Duodenal mucosa (tissue), 2 donors: Measurements from ENCODE around the gene EML6.

Source experiments
- H3K27ac ChIP-seq: one replicate; pipeline ENCODE4 v1.7.0; 2013; ENCODE audit warnings: low read depth, low read length
- H3K27me3 ChIP-seq, 2 donors: one replicate each; pipeline ENCODE4 v1.7.0; 2013; ENCODE audit warnings: low read length in 2 of 2, control low read depth in 1 of 2; ENCODE audit not compliant: insufficient read depth in 2 of 2, control insufficient read depth in 1 of 2
- H3K36me3 ChIP-seq, 2 donors: one replicate each; pipeline ENCODE4 v1.7.0; 2013; ENCODE audit warnings: low read length in 2 of 2, control low read depth in 1 of 2; ENCODE audit not compliant: insufficient read depth in 2 of 2, control insufficient read depth in 1 of 2
- H3K4me1 ChIP-seq, 2 donors: one replicate each; pipeline ENCODE4 v1.7.0; 2013; ENCODE audit warnings: low read length in 2 of 2, control low read depth in 1 of 2; ENCODE audit not compliant: insufficient read depth in 2 of 2, control insufficient read depth in 1 of 2
- H3K4me3 ChIP-seq, 2 donors: one replicate each; pipeline ENCODE4 v1.7.0; 2013; ENCODE audit warnings: low read length in 2 of 2, low read depth in 1 of 2
- H3K9ac ChIP-seq, 2 donors: one replicate each; pipeline ENCODE4 v1.7.0; 2013; ENCODE audit warnings: low read length in 2 of 2, low read depth in 1 of 2
- H3K9me3 ChIP-seq, 2 donors: one replicate each; pipeline ENCODE4 v1.7.0; 2013; ENCODE audit warnings: low read length in 2 of 2, control low read depth in 1 of 2; ENCODE audit not compliant: control insufficient read depth in 1 of 2

EML6 gene

DNA sequence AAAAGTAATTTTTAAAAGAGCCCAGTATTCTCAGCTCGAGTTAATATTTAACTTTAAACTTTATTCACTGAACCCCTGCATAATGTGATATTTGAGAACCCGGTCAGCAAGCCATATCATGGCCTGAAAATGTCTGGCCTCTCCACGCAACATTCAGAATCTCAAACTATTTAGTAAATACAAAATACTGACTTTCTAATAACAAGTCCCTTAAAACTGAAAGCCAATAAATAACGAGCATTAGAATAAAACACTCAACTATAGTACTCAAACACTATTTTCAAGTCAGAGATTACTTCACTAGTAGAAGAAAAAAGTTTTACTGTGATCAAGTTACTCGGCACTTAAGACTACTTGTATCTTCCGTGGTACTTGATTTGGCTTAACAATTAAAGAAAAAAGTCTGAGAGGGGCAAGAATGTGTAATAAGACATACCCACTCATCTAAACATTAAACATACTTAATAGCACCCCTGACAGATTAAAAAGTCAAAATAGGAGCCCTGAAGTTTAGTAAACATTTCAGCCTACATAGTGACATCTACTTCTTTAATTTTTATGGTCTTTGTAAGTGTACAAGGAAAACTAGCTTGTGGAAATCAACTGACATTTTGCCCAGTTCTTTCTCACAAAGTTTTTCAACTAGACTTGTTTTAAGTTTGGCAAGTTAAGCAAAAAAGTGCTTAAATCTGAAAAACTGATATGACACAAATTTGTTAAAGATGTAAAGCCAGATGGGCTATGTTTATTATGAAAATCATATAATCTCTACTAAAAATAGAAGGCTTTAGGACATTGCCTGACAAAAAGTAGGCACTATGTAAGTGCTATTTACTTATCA is 288.6 kb downstream of the EML6 start:
- no peaks in the 10 kb centered on the region for H3K9me3 ChIP-seq
- H3K4me3 ChIP-seq: peak overlapping the region in 1 of 2 donors; percentile 21
- H3K9ac ChIP-seq: peak overlapping the region; percentile 4 to 28
- peaks cover 1 to 45% of the 10 kb centered on the region in 2 donors for H3K4me1 ChIP-seq
- H3K27me3 ChIP-seq: no peaks in the 10 kb centered on the region
- H3K27ac ChIP-seq: no peak overlapping the region
- H3K36me3 ChIP-seq: no peaks in the 10 kb centered on the region

DNA sequence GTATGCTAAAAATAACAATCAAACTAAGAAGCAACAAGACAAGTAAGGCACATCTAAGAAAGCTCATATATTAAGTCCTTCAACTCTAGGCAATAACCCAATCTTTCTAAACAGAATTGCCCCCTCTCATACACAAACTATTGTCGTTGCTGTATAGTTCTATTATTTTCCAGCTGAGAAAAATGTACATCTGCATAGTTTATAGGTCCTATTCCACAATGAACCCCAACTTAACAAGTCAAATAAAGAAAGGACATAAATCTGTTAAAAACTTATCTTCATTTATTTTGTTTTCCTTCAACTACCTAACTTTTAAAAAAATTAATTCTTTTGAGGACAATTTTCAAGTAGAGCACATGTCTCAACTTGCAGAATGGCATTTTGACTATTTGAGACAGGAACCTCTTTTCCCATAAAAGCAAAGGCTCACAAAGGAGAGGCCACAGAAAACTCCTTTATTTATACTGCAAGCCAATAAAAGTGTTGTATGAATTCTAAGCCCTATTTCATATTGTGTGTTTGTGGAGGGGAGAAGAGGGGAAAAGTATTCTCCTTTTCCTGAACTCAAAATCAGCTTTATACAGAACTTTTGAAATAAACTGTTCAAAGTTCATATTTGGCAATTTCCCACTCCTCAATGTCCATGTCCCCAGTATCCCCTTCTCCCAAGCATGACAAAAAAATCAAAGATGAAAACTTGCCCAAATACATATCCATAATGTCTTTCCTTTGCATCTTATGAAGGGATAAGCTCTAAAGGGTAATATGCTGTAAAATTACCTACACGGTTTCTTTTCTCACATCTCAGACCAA is 289.4 kb downstream of the EML6 start:
- Histone ChIP-seq H3K27ac (no peak overlapping the region), H3K36me3 (no peaks in the 10 kb centered on the region), H3K4me3 (no peak overlapping the region), H3K9ac (peak overlapping the region; percentile 4 to 28), H3K27me3 (no peaks in the 10 kb centered on the region), H3K9me3 (no peaks in the 10 kb centered on the region), H3K4me1 (peaks cover 0 to 40% of the 10 kb centered on the region in 2 donors)

DNA sequence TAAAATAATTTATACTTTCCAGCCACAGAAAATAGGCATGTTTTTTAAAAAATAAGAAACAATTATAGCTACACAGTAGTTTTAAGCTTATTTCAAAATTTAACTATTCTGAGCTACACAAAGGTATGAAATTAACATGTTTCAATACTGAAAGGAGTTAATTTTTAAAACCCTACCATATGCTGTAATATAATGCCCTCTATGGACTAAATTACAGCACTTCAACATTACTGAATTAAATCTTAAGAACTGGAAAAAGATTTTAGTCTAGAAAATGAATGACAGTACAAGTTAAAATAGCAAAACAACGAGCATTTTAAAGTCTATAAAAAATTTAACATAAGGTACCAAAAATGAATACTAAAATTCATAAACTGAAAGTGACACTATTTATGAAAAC is 290.5 kb downstream of the EML6 start:
- H3K4me3 ChIP-seq: no peak overlapping the region
- H3K27me3 ChIP-seq: no peaks in the 10 kb centered on the region
- no peaks in the 10 kb centered on the region for H3K9me3 ChIP-seq
- H3K4me1 ChIP-seq: peaks cover 0 to 36% of the 10 kb centered on the region in 2 donors
- H3K27ac ChIP-seq: no peak overlapping the region
- H3K9ac ChIP-seq: no peak overlapping the region
- no peaks in the 10 kb centered on the region for H3K36me3 ChIP-seq

DNA sequence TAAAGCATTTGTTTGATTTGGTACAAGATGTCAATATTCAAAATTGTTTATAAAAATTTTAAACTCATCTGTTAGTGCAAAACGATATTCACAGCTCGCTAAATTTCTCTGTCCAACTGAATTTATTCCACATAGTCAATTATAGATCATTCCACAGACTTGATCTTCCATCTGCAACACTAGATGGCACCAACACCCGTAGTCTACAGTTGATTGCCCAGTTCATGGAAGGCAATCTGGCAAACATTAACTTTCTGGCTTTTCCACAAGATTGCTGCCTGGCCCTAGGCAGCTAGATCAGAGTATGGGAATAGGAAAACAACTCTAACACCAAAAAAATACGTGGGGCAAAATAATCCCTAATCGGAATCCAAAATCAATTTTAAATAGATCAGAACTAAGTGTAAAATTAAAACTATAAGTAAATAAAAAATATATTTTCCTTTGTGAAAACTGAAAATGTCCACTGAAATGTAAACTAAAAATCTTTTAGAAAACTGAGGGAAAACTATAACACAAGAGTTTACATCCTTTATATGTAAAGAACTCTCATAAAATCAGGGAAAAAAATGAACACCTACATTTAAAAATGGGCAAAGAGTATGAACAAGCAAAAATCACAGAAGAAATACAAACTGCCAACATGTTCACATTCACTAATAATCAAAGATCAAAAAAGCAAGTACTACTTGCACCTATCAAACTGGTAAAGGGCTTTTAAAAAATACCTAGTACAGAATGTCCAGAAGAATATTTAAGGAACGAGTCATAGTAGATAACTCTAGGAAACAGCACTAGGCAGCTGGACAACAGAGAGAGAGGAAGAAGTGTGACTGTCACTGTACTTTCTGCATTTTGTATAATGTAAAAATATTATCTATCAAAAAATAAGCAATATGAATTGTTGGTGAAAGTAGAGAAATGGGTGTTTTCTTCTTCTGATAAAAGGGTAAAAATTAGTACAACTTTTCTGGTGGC is 291.8 kb downstream of the EML6 start:
- H3K4me1 ChIP-seq: peaks cover 0 to 36% of the 10 kb centered on the region in 2 donors
- H3K9ac ChIP-seq: peak overlapping the region in 1 of 2 donors; percentile 6
- H3K27ac ChIP-seq: no peak overlapping the region

DNA sequence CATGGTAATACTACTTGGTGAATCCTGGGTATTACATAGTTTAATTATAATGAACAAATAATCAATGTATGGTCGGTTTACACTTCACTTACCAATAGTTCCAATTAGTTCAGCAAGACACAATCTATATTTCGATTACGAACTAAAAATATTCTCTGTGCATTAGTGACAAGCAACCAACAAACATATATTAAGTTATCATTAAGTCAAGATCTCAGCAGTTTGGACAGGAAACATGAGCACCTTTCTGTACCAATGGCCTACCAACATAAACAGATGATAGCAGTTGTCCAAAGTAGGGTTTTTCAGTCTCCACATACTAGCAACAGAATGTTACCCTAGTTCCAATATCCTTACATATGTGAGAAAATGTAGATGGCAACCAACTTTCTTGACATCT is 294.0 kb downstream of the EML6 start:
- Histone ChIP-seq H3K27me3 (no peaks in the 10 kb centered on the region), H3K4me3 (no peak overlapping the region), H3K36me3 (no peaks in the 10 kb centered on the region), H3K4me1 (peaks cover 0 to 18% of the 10 kb centered on the region in 2 donors), H3K9me3 (no peaks in the 10 kb centered on the region), H3K27ac (no peak overlapping the region), H3K9ac (no peak overlapping the region)

More for the DNA sequence above, 291.8 kb downstream of the EML6 start:
- Histone ChIP-seq H3K36me3 (no peaks in the 10 kb centered on the region), H3K27me3 (no peaks in the 10 kb centered on the region), H3K9me3 (no peaks in the 10 kb centered on the region), H3K4me3 (no peak overlapping the region)

DNA sequence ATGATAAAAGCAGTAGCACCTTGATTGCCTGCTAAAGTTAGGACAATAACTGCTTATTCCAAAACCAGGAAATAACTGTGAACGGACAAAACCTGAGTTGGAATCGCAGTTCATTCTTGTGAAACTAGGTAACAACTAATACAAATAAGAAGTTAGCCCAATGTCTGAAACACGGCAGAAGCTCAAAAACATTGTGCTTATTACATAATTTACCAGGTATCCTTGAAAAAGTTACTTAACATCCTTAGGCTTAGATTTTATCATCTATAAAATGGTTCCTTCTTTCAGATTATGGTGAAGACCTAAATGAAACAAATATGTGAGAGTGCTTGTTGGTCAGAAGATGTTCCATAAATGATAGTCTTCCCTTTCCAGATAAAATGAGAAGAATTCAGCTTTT is 294.4 kb downstream of the EML6 start:
- no peak overlapping the region for H3K9ac ChIP-seq
- no peak overlapping the region for H3K27ac ChIP-seq
- H3K4me1 ChIP-seq: peaks cover under 1 to 17% of the 10 kb centered on the region in 2 donors
- no peaks in the 10 kb centered on the region for H3K9me3 ChIP-seq
- H3K36me3 ChIP-seq: no peaks in the 10 kb centered on the region
- no peaks in the 10 kb centered on the region for H3K27me3 ChIP-seq
- H3K4me3 ChIP-seq: no peak overlapping the region

DNA sequence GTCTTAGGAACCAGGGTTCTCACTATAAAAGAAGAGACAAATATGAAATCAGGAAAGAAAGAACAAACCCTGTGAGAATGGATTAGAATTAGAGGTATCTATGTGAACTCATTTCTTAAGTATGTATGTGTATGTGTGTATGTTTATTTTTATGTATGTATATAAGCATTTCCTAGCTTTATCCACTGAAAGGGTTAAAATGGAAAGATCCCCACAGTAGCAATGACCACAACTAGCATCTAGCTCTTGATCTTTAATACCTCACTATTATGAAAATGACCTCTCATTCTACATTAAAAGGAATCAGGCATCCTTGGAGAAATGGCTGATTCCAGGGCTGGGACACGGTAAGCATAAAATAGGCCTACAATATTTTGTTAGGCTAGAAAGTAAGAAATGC is 295.2 kb downstream of the EML6 start:
- H3K27ac ChIP-seq: no peak overlapping the region
- H3K27me3 ChIP-seq: no peaks in the 10 kb centered on the region
- peaks cover 4 to 10% of the 10 kb centered on the region in 2 donors for H3K4me1 ChIP-seq
- no peak overlapping the region for H3K4me3 ChIP-seq
- H3K9me3 ChIP-seq: no peaks in the 10 kb centered on the region
- H3K36me3 ChIP-seq: no peaks in the 10 kb centered on the region
- H3K9ac ChIP-seq: no peak overlapping the region

DNA sequence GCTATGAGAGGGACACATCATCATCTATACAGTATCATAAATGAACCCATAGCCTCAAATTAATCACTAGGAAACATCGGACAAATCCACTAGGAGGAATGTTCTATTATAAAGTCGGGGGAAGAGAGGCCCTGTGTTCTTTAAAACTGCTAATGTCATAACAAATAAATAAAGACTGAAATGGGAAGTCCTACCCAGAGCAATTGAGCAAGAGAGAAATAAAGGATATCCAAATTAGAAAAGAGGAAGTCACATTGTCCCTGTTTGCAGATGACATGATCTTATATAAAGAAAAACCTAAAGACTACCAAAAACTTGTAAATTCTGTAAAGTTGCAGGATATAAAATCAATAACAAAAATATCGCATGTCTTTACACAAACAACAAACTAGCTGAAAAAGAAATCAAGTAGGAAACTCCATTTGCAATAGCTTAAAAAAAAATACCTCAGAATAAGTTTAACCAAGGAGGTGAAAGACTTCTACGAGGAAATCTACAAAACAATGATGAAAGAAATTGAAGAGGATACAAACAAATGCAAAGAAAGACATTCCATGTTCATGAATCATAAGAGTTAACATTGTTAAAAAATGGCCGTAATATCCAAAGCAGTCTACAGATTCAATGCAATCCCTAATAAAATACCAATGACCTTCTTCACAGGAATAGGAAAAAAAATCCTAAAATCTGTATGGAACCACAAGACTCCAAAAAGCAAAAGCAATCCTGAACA is 296.2 kb downstream of the EML6 start:
- no peaks in the 10 kb centered on the region for H3K9me3 ChIP-seq
- peaks cover 4 to 17% of the 10 kb centered on the region in 2 donors for H3K4me1 ChIP-seq
- no peaks in the 10 kb centered on the region for H3K36me3 ChIP-seq
- H3K4me3 ChIP-seq: no peak overlapping the region
- H3K9ac ChIP-seq: no peak overlapping the region
- no peak overlapping the region for H3K27ac ChIP-seq
- H3K27me3 ChIP-seq: no peaks in the 10 kb centered on the region
